Peyer's patch (tissue), 4 donors: Measurements from ENCODE around the gene POTEF. TPM values are rescaled to one million over a fixed set of nuclear protein-coding genes. Genes with fewer than 3 reads are reported as not detected.
"Not testable (repeated sequence)": the region's sequence is repeated elsewhere in the genome, so short reads cannot be mapped to it uniquely, and the experiment has no call there.

ENCODE experiments used
- DNase-seq, 3 donors: peaks; one replicate each; pipeline ENCODE4 v3.0.0-alpha.2; 2017 to 2019
- H3K27ac ChIP-seq, 4 donors: fragments of 200-600 bp; sonication (generic); one replicate each; pipeline ENCODE4 v1.5.1; 2016 to 2019
- H3K27me3 ChIP-seq, 2 donors: fragments of 200-600 bp; sonication (generic); one replicate each; pipeline ENCODE4 v1.5.1; 2019
- H3K36me3 ChIP-seq, 3 donors: fragments of 200-600 bp; sonication (generic); one replicate each; pipeline ENCODE4 v1.5.1; 2016 to 2019
- H3K4me1 ChIP-seq, 4 donors: fragments of 200-600 bp; sonication (generic); one replicate each; pipeline ENCODE4 v1.5.1; 2016 to 2019
- H3K4me3 ChIP-seq, 4 donors: fragments of 200-600 bp; sonication (generic); 1 replicate in 3 of 4; 2 replicates in 1 of 4; pipeline ENCODE4 v1.5.1; 2016 to 2019; ENCODE audit warnings: mild to moderate bottlenecking in 1 of 4
- H3K9me3 ChIP-seq, 4 donors: fragments of 200-600 bp; sonication (generic); one replicate each; pipeline ENCODE4 v1.5.1; 2016 to 2019; ENCODE audit warnings: mild to moderate bottlenecking in 1 of 4
- POLR2A ChIP-seq, 2 donors: fragments of 450-650 bp; IDR thresholded peaks; one replicate each; pipeline ENCODE4 v1.5.1; 2017; ENCODE audit warnings: antibody characterized with exemption in 2 of 2, mild to moderate bottlenecking in 2 of 2, moderate library complexity in 2 of 2
- total RNA-seq, 4 donors: library from RNA; depleted of rRNA; stranded (reverse); fragments of >200 nt; gene quantifications; one replicate each; pipeline ENCODE4 v1.1.0, GENCODE V29; 2016
- TF ChIP-seq, protein P1 (sequence below), 6 experiments: fragments of 450-650 bp in 4 of 6; fragments of 200-600 bp in 2 of 6; sonication (generic) in 1 of 6; IDR thresholded peaks; one replicate each; pipeline ENCODE4 v1.5.1; 2017 to 2019; ENCODE audit warnings: antibody characterized with exemption in 6 of 6, mild to moderate bottlenecking in 3 of 6, moderate library complexity in 1 of 6

Gene POTEF
- under 1 TPM in 1 of 4 donors, not detected in 3; 0.28 TPM for total RNA-seq

DNA sequence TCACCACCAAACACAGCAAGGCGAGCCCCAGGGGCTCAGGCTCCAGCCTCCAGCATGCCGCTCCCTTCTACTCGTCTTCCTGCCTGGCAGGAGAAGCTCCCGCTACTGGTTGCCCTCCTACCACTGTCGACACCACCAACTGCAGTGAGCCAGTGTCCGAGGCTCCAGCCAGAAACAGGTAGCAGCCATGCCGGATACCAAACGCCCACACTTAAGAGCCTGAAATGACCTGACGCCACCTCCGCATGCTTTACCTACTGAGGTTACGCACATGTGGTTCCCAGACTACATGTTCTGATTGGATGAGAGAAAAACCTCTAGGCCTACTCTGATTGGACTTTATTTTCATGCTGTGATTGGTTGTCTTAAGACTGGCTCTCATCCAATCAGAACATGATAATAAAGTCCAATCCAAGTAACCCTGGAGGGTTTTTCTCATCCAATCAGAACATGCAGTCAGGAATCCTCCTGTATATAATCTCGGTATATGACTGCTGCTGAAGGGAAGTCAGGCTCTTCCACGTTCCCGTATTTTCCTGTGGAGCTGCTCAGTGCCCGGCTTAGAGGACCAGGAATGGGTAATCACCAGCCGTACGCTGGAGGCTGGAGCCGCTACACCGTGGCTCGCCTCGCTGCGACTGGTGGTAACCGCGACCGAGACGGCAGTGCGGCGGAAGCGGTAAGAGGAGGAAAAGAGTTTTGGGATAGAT lies at the start of gene POTEF:
TSS of gene POTEF (minus strand) at position 103 of the 710 bp plus-strand sequence. CDS start 8,707 bp downstream, outside the sequence.
- not testable (repeated sequence) for H3K27me3 ChIP-seq, DNase-seq, H3K4me3 ChIP-seq, H3K4me1 ChIP-seq, H3K9me3 ChIP-seq, H3K36me3 ChIP-seq, H3K27ac ChIP-seq

DNA sequence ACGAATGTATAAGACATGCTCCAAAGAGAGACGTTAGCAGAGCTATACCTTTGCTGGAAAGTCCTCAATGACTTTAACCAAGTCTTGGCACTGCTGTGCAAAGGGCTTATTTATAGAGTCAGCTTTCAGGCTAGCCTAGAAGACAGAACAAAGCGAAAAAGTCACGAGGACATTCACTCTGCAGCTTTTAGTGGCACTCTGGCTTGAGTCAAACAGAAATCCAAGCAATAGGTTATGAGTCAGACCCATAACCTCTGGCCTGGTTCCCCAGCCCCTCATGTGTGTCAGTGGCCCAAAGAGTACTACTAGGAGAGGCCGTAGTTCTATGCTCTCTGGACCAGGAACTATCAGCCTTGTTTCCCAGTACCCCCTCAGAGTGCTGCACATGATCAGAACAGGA lies 45.8 kb upstream of the POTEF start:
- H3K27me3 ChIP-seq, H3K9me3 ChIP-seq, H3K27ac ChIP-seq, H3K4me1 ChIP-seq, DNase-seq, H3K4me3 ChIP-seq: not testable (repeated sequence)
- peaks cover 0 to 51% (median 0%) of the 10 kb centered on the region in 3 donors for H3K36me3 ChIP-seq

DNA sequence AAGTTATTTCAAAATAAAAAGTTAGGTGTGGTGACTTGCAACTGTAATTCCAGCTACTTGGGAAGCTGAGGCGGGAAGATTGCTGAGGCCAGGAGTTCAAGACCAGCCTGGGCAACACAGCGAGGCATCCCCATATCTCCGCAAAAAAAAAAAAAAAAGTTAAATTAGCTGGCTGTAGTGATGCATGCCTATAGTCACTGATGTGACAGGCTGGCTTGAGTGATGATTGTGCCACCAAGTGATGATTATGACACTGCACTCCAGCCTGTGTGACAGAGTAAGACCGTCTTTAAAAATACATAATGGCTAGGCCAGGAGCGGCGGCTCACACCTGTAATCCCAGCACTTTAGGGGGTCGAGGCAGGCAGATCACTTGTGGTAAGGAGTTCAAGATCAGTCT lies 40.9 kb upstream of the POTEF start:
- TF ChIP-seq POLR2A (IDR thresholded peaks at IDR 0.05), result no peak
- TF ChIP-seq, protein P1, sequence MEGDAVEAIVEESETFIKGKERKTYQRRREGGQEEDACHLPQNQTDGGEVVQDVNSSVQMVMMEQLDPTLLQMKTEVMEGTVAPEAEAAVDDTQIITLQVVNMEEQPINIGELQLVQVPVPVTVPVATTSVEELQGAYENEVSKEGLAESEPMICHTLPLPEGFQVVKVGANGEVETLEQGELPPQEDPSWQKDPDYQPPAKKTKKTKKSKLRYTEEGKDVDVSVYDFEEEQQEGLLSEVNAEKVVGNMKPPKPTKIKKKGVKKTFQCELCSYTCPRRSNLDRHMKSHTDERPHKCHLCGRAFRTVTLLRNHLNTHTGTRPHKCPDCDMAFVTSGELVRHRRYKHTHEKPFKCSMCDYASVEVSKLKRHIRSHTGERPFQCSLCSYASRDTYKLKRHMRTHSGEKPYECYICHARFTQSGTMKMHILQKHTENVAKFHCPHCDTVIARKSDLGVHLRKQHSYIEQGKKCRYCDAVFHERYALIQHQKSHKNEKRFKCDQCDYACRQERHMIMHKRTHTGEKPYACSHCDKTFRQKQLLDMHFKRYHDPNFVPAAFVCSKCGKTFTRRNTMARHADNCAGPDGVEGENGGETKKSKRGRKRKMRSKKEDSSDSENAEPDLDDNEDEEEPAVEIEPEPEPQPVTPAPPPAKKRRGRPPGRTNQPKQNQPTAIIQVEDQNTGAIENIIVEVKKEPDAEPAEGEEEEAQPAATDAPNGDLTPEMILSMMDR (IDR thresholded peaks at IDR 0.05), result no peak
- peaks cover 0 to 83% (median 0%) of the 10 kb centered on the region in 3 donors for H3K36me3 ChIP-seq
- H3K27me3 ChIP-seq, result no peaks in the 10 kb centered on the region
- no peak for DNase-seq
- no peaks in the 10 kb centered on the region for H3K9me3 ChIP-seq
- no peaks in the 10 kb centered on the region for H3K4me1 ChIP-seq
- H3K27ac ChIP-seq, result no peak overlapping the region
- no peak overlapping the region for H3K4me3 ChIP-seq

GRCh38 chr2:130169163-130169562 lies 40.1 kb upstream of the POTEF start:
- H3K27ac ChIP-seq, H3K4me1 ChIP-seq, DNase-seq, H3K27me3 ChIP-seq, H3K4me3 ChIP-seq, H3K9me3 ChIP-seq: not testable (repeated sequence)
- peaks cover 0 to 82% (median 0%) of the 10 kb centered on the region in 3 donors for H3K36me3 ChIP-seq

GRCh38 chr2:130166611-130167010 lies 37.6 kb upstream of the POTEF start:
- not testable (repeated sequence) for H3K4me3 ChIP-seq, H3K4me1 ChIP-seq, H3K9me3 ChIP-seq, H3K27ac ChIP-seq, H3K27me3 ChIP-seq, DNase-seq
- H3K36me3 ChIP-seq, result peaks cover 0 to 80% (median 0%) of the 10 kb centered on the region in 3 donors

GRCh38 chr2:130165293-130166016 lies 36.4 kb upstream of the POTEF start:
- Histone ChIP-seq H3K27ac (no peak overlapping the region), H3K4me3 (no peak overlapping the region), H3K27me3 (no peaks in the 10 kb centered on the region), H3K9me3 (no peaks in the 10 kb centered on the region), H3K4me1 (no peaks in the 10 kb centered on the region), H3K36me3 (peaks cover 0 to 69% (median 0%) of the 10 kb centered on the region in 3 donors)
- no peak for DNase-seq
- TF ChIP-seq POLR2A (IDR thresholded peaks at IDR 0.05), result no peak
- TF ChIP-seq, protein P1 (IDR thresholded peaks at IDR 0.05), result no peak

DNA sequence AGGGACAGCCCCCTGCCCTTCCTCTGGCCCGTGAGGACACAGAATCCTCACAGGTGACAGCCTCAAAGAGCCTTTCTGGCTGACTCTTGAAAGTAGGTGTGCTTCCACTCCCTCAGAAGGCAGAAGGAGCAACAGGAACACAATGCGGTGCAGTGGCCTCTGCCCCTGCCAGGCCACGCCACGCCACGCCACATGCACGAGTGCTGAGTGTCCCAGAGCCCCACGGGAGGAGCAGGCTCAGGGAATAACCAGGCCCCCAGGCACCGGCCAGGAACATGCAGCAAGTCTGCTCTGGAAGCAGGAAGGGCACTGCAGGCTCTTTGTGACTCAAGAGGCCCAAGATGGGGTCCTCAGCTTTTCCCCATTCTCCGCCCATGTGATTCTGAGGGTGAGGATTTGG lies 33.9 kb upstream of the POTEF start:
- no peaks in the 10 kb centered on the region for H3K9me3 ChIP-seq
- no peaks in the 10 kb centered on the region for H3K27me3 ChIP-seq
- H3K27ac ChIP-seq, result no peak overlapping the region
- TF ChIP-seq POLR2A (IDR thresholded peaks at IDR 0.05), result no peak
- TF ChIP-seq, protein P1 (IDR thresholded peaks at IDR 0.05), result no peak
- H3K4me1 ChIP-seq, result no peaks in the 10 kb centered on the region
- peaks cover 0 to 58% (median 0%) of the 10 kb centered on the region in 3 donors for H3K36me3 ChIP-seq
- no peak overlapping the region for H3K4me3 ChIP-seq
- DNase-seq, result no peak

- H3K36me3 ChIP-seq, result peaks cover 0 to 53% (median 0%) of the 10 kb centered on the region in 3 donors
- H3K4me1 ChIP-seq, H3K27ac ChIP-seq, H3K9me3 ChIP-seq, DNase-seq, H3K4me3 ChIP-seq, H3K27me3 ChIP-seq: not testable (repeated sequence)
These were observed 33.5 kb upstream of the POTEF start for GRCh38 chr2:130162486-130162885.

- not testable (repeated sequence) for DNase-seq, H3K9me3 ChIP-seq, H3K4me1 ChIP-seq, H3K4me3 ChIP-seq, H3K27ac ChIP-seq, H3K27me3 ChIP-seq
- H3K36me3 ChIP-seq, result peaks cover 0 to 39% (median 0%) of the 10 kb centered on the region in 3 donors
These were observed 32.0 kb upstream of the POTEF start for GRCh38 chr2:130160838-130161705.
